DND-41 (cell line): Measurements from ENCODE around the gene FAP.

Experiments
- ATAC-seq: fragments of 200-7000 bp; cut with Tn5 transposase; 3 replicates; pipeline ENCODE4 v1.9.1; 2021; ENCODE audit warnings: low read depth; ENCODE audit not compliant: insufficient read depth
- DNase-seq: peaks from one replicate; pipeline ENCODE4 v3.0.0-alpha.2; 2020
- H2AFZ ChIP-seq: 2 replicates; pipeline ENCODE4 v1.6.0; 2012; ENCODE audit warnings: low read depth, low read length
- H3K27ac ChIP-seq: 2 replicates; pipeline ENCODE4 v1.5.1; 2012; ENCODE audit warnings: low read length, inconsistent platforms
- H3K27me3 ChIP-seq: fragments of 200-600 bp; sonication (generic); 2 replicates; pipeline ENCODE4 v1.6.0; 2012; ENCODE audit warnings: low read length, mild to moderate bottlenecking, inconsistent platforms; ENCODE audit not compliant: insufficient read depth, poor library complexity
- H3K36me3 ChIP-seq: 2 replicates; pipeline ENCODE4 v1.5.1; 2012; ENCODE audit warnings: low read length, inconsistent platforms; ENCODE audit not compliant: insufficient read depth
- H3K4me1 ChIP-seq: 2 replicates; pipeline ENCODE4 v1.5.1; 2012; ENCODE audit warnings: mild to moderate bottlenecking, low read length; ENCODE audit not compliant: insufficient read depth
- H3K4me2 ChIP-seq: 2 replicates; pipeline ENCODE4 v1.6.0; 2012; ENCODE audit warnings: mild to moderate bottlenecking, moderate library complexity, low read length, inconsistent platforms; ENCODE audit not compliant: insufficient read depth
- H3K4me3 ChIP-seq, 2 experiments: fragments of 200-600 bp in 1 of 2; shearing (Covaris generic) in 1 of 2; 2 replicates each; pipeline ENCODE4 v1.5.1; 2012 to 2016; ENCODE audit warnings: inconsistent platforms in 2 of 2, low read length in 2 of 2, mild to moderate bottlenecking in 2 of 2, low read depth in 1 of 2, moderate library complexity in 1 of 2
- H3K79me2 ChIP-seq: 2 replicates; pipeline ENCODE4 v1.6.0; 2012; ENCODE audit warnings: low read length, inconsistent platforms; ENCODE audit not compliant: insufficient read depth
- H3K9ac ChIP-seq: 2 replicates; pipeline ENCODE4 v1.6.0; 2012; ENCODE audit warnings: low read depth, mild to moderate bottlenecking, inconsistent platforms, low read length, moderate library complexity
- H3K9me3 ChIP-seq: 2 replicates; pipeline ENCODE4 v1.5.1; 2012; ENCODE audit warnings: low read length, moderate library complexity, mild to moderate bottlenecking, inconsistent platforms; ENCODE audit not compliant: insufficient read depth, severe bottlenecking
- H4K20me1 ChIP-seq: 2 replicates; pipeline ENCODE4 v1.6.0; 2012; ENCODE audit warnings: low read length; ENCODE audit not compliant: insufficient read depth
- CTCF ChIP-seq: IDR thresholded peaks from 2 replicates; pipeline ENCODE4 v1.5.1; 2012; ENCODE audit warnings: borderline replicate concordance, low read length, moderate library complexity, mild to moderate bottlenecking; ENCODE audit not compliant: poor library complexity, severe bottlenecking; ENCODE audit errors: extremely low read depth
- EZH2 ChIP-seq: IDR thresholded peaks from 3 replicates; pipeline ENCODE4 v1.6.1; 2012; ENCODE audit warnings: borderline replicate concordance, low read depth, mild to moderate bottlenecking, moderate library complexity, low read length, inconsistent platforms; ENCODE audit not compliant: severe bottlenecking

Gene FAP

GRCh38 chr2:162258169-162258568 is 14.9 kb upstream of the FAP start:
- TF ChIP-seq EZH2: no peak
- TF ChIP-seq CTCF: no peak
- no peak overlapping the region for H3K27ac ChIP-seq
- H2AFZ ChIP-seq: no peak overlapping the region
- H3K36me3 ChIP-seq: no peaks in the 10 kb centered on the region
- H3K4me3 ChIP-seq: no peak overlapping the region
- H3K79me2 ChIP-seq: no peaks in the 10 kb centered on the region
- H3K27me3 ChIP-seq: no peaks in the 10 kb centered on the region
- no peak overlapping the region for H3K9ac ChIP-seq
- no peaks in the 10 kb centered on the region for H3K9me3 ChIP-seq
- DNase-seq (no peak), ATAC-seq (no peak)
- H3K4me1 ChIP-seq: peaks cover 11% of the 10 kb centered on the region
- H3K4me2 ChIP-seq: no peak overlapping the region
- H4K20me1 ChIP-seq: no peaks in the 10 kb centered on the region

- Histone ChIP-seq H3K4me2 (no peak overlapping the region), H3K9ac (no peak overlapping the region), H3K79me2 (no peaks in the 10 kb centered on the region), H3K4me1 (peaks cover 11% of the 10 kb centered on the region), H3K4me3 (no peak overlapping the region), H3K27me3 (no peaks in the 10 kb centered on the region), H3K27ac (no peak overlapping the region), H3K36me3 (no peaks in the 10 kb centered on the region), H4K20me1 (no peaks in the 10 kb centered on the region), H3K9me3 (no peaks in the 10 kb centered on the region), H2AFZ (no peak overlapping the region)
- ATAC-seq (no peak), DNase-seq (no peak)
- TF ChIP-seq CTCF: no peak
- no peak for TF ChIP-seq EZH2
Observed at GRCh38 chr2:162257425-162257824, 14.2 kb upstream of the FAP start.

GRCh38 chr2:162256591-162256991 is 13.3 kb upstream of the FAP start:
- H3K36me3 ChIP-seq: no peaks in the 10 kb centered on the region
- no peak overlapping the region for H3K27ac ChIP-seq
- H3K4me2 ChIP-seq: no peak overlapping the region
- no peak overlapping the region for H3K9ac ChIP-seq
- no peaks in the 10 kb centered on the region for H4K20me1 ChIP-seq
- H3K79me2 ChIP-seq: no peaks in the 10 kb centered on the region
- TF ChIP-seq CTCF (no peak), EZH2 (no peak)
- no peaks in the 10 kb centered on the region for H3K9me3 ChIP-seq
- DNase-seq (no peak), ATAC-seq (no peak)
- H3K27me3 ChIP-seq: no peaks in the 10 kb centered on the region
- no peak overlapping the region for H2AFZ ChIP-seq
- no peak overlapping the region for H3K4me3 ChIP-seq
- peaks cover 6% of the 10 kb centered on the region for H3K4me1 ChIP-seq
